GM21381 (cell line): ENCODE results near the gene MTMR10.

ENCODE experiments used
- ATAC-seq: cut with Tn5 transposase; IDR thresholded peaks from one replicate; pipeline ENCODE4 v1.9.1; 2021; ENCODE audit warnings: mild to moderate bottlenecking, moderate library complexity; ENCODE audit not compliant: unreplicated experiment

MTMR10 gene

DNA sequence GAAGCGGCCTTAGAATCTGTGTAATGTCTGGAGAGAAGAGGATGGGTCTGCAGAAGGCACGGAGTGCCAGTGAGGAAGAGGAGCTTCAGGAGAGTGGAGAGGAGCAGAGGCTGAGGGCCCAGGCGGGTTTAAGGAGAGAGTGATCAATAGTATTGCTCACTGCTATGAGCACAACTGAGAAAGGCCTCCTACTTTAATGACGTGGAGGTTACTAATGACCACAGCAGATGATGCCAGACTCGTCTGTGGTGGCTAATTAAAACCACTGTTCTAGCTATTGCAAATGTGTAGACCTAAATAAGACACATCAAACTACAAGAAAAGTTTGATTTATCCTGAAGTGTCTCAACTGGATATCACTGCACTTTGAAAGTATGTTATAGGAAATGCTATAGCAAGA, 33.2 kb downstream of the MTMR10 start:
- ATAC-seq, result no peak

- ATAC-seq, result no peak
Observed at GRCh38 chr15:30956216-30957124, 35.0 kb downstream of the MTMR10 start.

DNA sequence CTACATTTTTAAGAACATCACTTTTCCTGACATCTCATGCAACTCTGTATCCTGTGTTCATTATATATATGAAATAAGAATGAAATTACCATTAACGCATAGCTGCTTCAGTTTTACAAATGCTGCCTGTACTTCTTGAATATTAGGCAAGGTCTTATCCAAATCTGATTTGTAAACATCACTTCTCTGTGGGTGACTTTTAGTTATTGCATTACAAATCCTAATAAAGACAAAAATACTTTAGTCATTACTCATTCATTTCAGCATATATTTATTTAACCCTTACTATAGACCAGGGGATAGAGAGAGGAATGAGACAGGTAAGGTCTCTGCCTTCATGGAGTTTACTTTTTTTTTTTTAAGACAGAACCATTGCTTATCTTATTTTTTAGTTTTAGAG, 36.8 kb downstream of the MTMR10 start:
- ATAC-seq, result no peak

GRCh38 chr15:30953731-30954378, 37.6 kb downstream of the MTMR10 start:
- ATAC-seq, result no peak

- no peak for ATAC-seq
Observed at GRCh38 chr15:30953183-30953582, 38.2 kb downstream of the MTMR10 start.

DNA sequence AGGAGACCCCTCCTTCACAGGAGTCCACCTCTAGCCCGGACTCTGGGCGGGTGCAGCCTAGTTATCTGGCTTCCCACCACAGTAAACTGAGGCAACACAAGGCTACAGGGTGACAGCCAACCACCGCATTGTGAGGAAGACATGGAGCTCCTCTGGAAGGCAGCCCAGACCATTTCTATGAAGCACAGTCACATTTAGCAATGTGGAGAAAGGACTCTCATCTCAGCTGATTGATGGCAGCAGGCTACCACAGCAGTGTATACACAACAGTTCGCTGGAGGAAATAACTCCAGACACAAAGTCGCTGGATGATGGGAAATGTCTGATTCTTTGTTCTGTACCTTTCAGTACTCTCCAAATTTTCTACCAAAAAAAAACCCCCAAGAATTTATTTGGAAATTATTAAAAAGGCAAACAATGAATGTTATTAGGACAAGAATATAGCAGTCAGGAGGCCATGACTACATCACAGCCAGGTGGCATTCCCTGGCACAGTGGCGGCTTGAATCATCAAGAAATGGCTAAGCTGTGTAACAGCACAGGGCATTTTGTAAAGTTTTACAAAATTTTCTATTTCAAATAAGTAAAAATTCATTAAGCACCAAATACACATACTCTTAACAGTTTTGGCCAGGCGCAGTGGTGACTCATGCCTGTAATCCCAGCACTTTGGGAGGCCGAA, 47.6 kb downstream of the MTMR10 start:
- no peak for ATAC-seq

GRCh38 chr15:30941520-30941919, 49.9 kb downstream of the MTMR10 start:
- ATAC-seq, result no peak

GRCh38 chr15:30940359-30940758, 51.1 kb downstream of the MTMR10 start:
- no peak for ATAC-seq

GRCh38 chr15:30939161-30939560, 52.3 kb downstream of the MTMR10 start:
- no peak for ATAC-seq

- ATAC-seq, result no peak
Observed at GRCh38 chr15:30933293-30933692, 58.1 kb downstream of the MTMR10 start.

DNA sequence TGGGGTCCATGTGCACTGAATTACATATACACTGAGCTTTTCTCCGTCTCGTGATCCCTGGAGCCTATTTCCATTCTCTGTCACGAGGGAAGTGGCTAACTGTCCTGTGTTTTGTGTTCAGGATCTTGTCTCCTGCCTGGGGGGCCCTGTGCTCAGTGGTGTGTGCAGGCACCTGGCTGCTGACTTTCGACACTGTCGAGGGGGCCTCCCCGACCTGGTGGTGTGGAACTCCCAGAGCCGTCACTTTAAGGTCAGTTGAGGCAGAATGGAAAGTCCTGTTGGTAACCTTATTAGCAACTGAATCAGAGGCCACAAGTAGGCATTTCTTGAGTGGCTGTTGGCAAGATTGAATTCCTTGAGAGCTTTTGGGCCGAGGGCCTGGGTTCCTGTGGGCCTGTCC, 61.0 kb downstream of the MTMR10 start:
- no peak for ATAC-seq

DNA sequence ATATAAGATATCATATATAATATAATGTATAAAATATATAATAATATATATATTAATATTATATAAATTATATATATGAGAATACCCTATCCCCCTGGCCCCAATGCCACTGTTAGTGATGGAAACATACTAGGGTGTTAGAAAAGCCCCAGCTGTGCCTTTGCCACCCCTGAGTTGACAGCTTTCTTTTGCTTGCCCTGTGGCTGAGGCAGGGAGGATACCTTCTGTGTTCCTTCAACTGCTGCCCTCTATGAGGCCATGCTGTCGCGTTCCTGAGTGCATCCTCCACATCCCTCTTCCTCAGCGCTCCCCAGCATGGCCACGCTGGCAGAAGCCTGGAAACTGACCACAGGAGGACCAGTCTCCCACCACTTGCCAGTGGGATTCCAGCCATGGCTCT, 61.4 kb downstream of the MTMR10 start:
- no peak for ATAC-seq

DNA sequence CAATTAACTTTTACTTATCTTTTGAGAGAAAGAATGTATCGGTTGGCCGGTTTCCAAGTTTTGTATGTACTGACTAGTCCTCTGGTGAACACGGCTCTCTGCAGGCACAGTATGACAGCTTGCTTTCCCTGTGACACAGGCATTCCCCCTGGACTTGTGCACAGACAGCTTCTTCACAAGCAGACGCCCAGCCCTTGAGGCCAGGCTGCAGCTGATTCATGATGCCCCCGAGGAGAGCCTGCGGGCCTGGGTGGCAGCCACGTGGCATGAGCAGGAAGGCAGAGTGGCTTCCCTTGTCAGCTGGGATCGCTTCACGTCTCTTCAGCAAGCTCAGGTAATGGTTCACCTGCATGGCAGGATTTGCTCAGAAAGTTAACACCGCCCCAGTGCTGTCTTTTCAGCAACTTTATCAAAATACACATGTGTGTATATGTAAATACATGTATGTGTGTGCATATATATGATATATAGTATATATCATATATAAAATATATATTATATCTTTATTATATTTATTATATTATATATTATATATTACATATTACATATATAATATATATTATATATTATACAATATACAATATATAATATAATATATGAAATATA, 62.3 kb downstream of the MTMR10 start:
- no peak for ATAC-seq

- no peak for ATAC-seq
Observed at GRCh38 chr15:30928076-30928475, 63.4 kb downstream of the MTMR10 start.

DNA sequence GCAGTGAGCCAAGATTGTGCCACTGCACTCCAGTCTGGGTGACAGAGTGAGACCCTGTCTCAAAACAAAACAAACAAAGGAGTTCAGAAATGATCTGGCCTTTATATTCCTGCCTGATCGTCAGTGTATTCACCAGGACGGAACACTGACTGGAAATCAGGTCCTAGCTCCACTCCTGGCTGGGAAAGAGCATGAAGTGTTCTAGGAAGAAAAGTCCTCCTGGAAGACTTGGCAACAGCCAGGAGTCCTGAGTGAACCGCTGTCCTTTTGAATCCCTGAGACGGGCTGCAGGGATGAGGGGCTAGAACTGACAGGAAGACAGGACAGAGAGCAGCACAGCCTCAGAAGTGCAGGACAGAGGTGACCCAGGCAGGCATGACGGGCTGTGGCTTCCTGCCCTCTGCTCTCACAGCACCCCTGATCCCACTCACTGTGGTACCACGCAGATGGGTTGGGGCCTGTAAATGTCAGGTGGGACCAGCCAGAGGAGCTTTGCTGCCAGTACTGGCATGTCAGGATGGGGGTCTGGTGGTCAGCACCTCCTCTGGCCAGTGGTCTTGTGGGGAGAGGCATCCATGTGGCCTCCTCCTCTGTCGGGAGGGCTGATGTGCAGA, 64.2 kb downstream of the MTMR10 start:
- ATAC-seq, result no peak

DNA sequence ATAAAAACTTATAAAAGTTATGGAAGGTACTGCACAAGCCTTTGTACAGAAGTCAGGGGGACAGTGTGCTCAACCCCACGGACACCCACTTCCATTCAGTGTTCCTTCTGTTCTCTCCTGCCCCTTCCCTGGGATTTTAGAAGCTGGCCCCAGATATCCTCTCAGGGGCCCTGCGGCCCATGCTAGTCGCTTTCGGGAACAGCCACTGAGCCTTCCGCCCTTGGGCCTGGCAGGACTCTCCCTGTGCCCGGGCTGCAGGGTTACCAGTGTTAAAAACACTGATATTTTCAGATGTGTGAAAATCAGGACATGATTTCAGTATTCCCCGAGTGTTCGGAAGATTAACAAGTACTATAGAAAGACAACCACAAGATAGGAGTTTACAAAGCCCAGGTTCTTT, 65.3 kb downstream of the MTMR10 start:
- ATAC-seq, result no peak

GRCh38 chr15:30925686-30926085, 65.7 kb downstream of the MTMR10 start:
- ATAC-seq, result no peak

DNA sequence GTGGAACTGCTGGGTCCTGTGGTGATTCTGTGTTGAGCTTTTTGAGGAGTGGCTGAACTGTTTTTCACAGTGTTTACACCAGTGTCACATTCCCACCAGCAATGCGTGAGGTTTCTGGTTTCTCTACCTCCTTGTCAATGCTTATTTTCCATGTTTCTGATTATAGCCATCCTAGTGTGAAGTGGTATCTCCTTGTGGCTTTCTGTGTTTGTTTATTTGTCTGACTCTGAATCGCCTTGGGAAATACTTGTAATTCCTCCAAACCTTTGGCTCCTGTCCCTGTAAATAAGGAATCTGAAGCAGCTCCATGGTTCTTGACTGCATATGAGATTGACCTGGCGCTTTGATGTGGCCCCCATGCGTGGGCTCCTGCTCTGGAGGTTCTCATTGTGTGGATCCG, 67.1 kb downstream of the MTMR10 start:
- no peak for ATAC-seq

DNA sequence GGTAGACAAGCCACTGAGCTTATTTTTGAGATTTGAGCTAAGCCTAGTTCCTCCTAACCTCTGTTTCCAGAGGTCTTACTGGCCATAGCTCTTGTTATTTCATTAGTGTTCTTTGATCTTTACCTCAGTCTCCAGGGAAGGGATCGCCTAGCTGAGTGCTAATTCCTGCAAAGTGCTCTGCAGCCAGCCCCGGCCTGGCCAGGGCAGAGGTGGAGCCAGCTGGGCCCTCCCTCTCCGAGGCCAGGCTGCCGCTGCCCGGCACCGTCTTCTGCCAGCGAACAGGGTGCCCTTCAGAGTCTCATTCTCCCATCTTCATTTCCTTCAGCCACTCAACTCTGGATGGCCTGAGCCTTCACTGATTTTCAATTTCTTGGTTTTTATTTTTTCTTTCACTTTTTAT, 68.0 kb downstream of the MTMR10 start:
- ATAC-seq, result no peak

GRCh38 chr15:30922480-30923311, 68.7 kb downstream of the MTMR10 start:
- no peak for ATAC-seq
